Activated CD4-positive, alpha-beta memory T cell treated with anti-CD3 and anti-CD28 coated beads, Interleukin-2, amount 10 ng/mL, durations not matched to agents 7 days and 5 days (primary cell): Measurements from ENCODE around the gene BANP. TPM values are rescaled to one million over a fixed set of nuclear protein-coding genes. Genes with fewer than 3 reads are reported as not detected.
"Not testable (repeated sequence)": the region's sequence is repeated elsewhere in the genome, so short reads cannot be mapped to it uniquely, and the experiment has no call there.

Experiments used
- CTCF ChIA-PET: fragments of 350-600 bp; sonication (Branson Sonifier 250); formaldehyde crosslinking; loops from one replicate; lab custom pipeline; 2021; ENCODE audit warnings: antibody characterized with exemption, inconsistent platforms; lab: Charles Lee
- POLR2A ChIA-PET: fragments of 350-600 bp; sonication (Branson Sonifier 250); formaldehyde crosslinking; loops from one replicate; lab custom pipeline; 2021; ENCODE audit warnings: antibody characterized with exemption; lab: Charles Lee
- DNase-seq: peaks from one replicate; pipeline ENCODE4 v3.0.0-alpha.2; 2020
- H3K27ac Mint-ChIP-seq: one replicate; pipeline ENCODE4 v1.8.0; 2021; ENCODE audit warnings: mild to moderate bottlenecking, mixed read lengths
- H3K27me3 Mint-ChIP-seq: one replicate; pipeline ENCODE4 v1.8.0; 2021; ENCODE audit warnings: mixed read lengths
- H3K36me3 Mint-ChIP-seq: one replicate; pipeline ENCODE4 v1.8.0; 2021; ENCODE audit warnings: low read depth, mixed read lengths
- H3K4me1 Mint-ChIP-seq: one replicate; pipeline ENCODE4 v1.8.0; 2021; ENCODE audit warnings: mixed read lengths
- H3K4me3 Mint-ChIP-seq: one replicate; pipeline ENCODE4 v1.8.0; 2021; ENCODE audit warnings: mild to moderate bottlenecking, mixed read lengths
- H3K9me3 Mint-ChIP-seq: one replicate; pipeline ENCODE4 v1.8.0; 2021; ENCODE audit warnings: mixed read lengths
- total RNA-seq, 2 experiments: library from RNA; stranded (reverse); gene quantifications; one replicate each; pipeline ENCODE4 v1.2.3, GENCODE V29; 2021

The BANP gene
- total RNA-seq, 2 experiments from 2014 or later: 33.6 to 38.9 TPM

DNA sequence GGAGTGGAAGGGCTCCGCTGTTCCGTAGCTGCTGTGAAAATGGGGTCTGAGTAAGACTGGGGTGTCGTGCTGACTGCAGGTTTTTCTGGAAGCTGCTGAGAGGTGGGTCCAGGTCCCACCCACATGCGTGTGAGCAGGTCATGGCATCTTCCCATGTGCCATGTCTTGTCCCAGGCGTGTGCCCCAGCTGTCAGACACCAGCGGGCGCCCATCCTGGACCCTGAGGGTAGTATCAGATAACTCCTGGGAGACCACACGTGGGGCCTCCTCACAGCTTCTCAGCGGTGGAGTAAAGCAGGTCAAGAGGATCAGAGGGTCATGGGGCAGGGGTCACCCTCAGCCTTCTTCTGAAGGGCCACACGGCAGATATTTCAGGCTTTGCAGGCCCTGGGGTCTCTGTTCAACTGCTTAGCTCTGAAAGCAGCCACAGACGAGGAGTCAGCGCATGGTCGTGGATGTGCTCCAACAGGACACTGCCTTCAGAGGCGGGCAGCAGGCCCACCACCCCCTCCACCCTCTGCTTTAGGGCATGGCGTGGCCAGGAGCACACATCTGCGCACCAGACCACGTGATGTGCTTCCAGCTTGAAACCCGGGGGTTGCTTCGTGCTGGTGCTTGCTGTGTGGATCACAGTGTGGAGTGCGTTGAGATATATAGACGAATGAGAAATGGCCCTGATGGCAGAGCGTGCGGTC lies 68.7 kb downstream of the BANP start:
- no peaks in the 10 kb centered on the region for H3K27me3 Mint-ChIP-seq
- H3K4me1 Mint-ChIP-seq: peaks cover 2% of the 10 kb centered on the region
- DNase-seq: no peak
- ChIA-PET POLR2A (no interaction called here), CTCF (interaction anchor here (0.6 kb wide), 1 partner anchor 79 kb away, joined by 3 read pairs; no protein-coding TSS in a partner anchor)
- H3K36me3 Mint-ChIP-seq: no peaks in the 10 kb centered on the region
- H3K27ac Mint-ChIP-seq: no peak overlapping the region
- H3K4me3 Mint-ChIP-seq: no peak overlapping the region
- no peaks in the 10 kb centered on the region for H3K9me3 Mint-ChIP-seq

DNA sequence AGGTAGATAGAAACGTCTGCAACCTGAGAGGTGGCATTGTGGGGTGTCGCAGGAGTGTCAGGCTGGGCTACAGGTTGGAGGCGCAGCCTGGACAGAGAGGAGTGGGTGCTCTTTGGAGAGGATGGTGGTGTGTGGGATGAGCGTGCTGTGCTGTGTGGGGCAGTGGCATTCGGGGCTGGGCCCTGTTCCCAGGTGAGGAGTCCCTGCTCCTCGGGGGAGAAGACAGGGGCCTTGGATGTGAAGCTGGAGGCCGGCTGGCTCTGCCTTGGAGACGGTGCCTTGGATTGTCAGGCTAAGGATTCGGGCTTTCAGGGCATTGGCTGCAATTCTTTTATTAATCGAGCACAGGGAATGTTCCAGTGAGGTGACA lies 69.3 kb downstream of the BANP start:
- Mint-ChIP-seq H3K4me1 (peaks cover 4% of the 10 kb centered on the region), H3K36me3 (no peaks in the 10 kb centered on the region), H3K9me3 (no peaks in the 10 kb centered on the region), H3K27me3 (no peaks in the 10 kb centered on the region), H3K4me3 (no peak overlapping the region), H3K27ac (no peak overlapping the region)
- no peak for DNase-seq
- POLR2A ChIA-PET: no interaction called here
- CTCF ChIA-PET: interaction anchor here (0.6 kb wide), 1 partner anchor 79 kb away, joined by 3 read pairs; no protein-coding TSS in a partner anchor

DNA sequence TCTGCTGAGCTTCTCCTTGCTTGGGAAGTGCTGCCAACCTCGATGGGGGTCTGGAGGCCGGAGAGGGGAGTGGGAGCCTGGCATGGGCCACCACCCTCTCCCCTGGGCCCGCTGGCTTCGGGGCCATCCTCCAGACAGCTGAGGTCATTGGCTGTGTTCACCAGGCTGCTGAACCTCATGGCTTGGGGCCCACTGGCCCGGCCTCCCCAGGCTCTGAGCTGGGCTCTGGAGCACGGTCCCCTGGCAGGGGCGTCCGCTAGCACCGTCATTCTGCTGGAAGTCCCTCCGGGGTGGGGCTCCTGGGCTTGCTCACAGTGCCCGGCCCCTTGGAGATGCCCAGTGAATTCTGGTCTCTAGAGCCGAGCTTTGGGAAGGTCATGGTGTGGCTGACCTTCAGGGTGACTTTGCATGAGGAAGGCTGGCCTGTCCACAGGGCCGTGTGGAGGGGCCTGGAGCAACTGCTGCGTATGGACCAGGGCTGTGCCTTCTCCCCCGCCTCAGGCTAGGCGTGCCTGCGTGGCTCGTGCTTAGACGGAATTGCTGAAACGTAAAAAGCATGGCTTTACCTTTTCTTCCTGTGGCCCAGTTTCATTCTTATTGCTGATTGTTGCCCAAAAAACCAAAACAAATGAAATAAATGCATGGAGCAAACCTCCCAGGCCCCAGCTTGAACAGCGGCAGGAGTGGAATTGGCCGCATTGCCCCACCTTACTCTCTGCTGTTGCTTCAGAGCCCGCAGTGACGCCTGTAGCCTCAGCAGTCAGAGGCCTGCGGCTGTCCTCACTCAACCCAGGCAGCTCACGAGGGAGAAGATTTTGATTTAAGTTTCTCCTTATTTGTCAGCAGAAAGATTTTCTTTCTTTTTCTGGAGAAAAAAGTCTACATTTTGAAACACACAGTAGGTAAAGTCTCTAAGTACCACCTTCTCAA lies 70.1 kb downstream of the BANP start:
- DNase-seq, H3K4me1 Mint-ChIP-seq, H3K27ac Mint-ChIP-seq, H3K27me3 Mint-ChIP-seq, H3K36me3 Mint-ChIP-seq, CTCF ChIA-PET, H3K9me3 Mint-ChIP-seq, H3K4me3 Mint-ChIP-seq, POLR2A ChIA-PET: not testable (repeated sequence)

DNA sequence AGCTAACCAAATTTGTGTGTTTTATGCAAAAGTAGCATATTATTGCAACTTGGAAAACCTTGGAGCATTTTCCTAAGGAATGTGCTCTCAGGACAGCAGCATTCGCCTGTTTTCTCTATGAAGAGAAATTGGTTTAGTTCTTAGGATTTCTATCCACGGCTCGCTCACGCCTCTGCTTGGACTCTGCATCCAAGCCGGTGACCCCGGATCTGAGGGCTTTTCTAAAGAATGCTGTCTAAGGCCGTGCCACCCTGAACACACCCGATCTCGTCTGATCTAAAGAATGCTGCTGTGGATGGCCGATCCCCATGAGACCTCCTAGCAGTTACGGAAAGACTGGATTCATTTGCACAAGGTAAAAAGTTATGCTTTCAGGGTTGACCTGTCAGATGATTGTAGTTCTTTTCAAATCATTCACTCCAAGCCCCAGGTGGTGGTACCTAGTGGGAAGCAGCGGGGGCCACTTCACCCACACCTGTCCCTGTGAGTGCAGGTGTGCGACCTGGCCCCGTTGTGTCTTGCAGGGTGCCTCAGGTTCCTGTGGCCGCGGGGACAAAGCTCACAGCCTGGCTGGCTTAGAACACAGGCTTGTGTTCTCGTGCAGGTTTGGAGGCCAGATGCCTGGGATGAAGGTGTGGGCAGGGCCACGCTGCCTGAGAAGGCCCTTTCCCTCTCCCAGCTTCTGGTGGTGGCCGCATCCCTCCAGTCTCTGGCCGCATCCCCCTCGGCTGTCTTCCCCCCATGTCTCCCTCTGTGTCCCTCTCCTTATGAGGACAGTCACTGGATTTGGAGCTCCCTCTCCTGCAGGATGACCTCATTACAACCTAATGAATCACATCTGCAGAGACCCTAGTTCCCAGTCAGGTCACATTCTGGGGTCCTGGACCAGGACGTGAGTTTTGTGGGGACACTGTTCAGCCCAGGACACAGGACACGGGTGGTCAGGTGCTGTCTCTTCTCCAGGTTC lies 71.1 kb downstream of the BANP start:
- no peak for DNase-seq
- no peak overlapping the region for H3K4me3 Mint-ChIP-seq
- no peaks in the 10 kb centered on the region for H3K9me3 Mint-ChIP-seq
- H3K27ac Mint-ChIP-seq: no peak overlapping the region
- ChIA-PET CTCF (no interaction called here), POLR2A (no interaction called here)
- no peaks in the 10 kb centered on the region for H3K27me3 Mint-ChIP-seq
- H3K4me1 Mint-ChIP-seq: peaks cover 4% of the 10 kb centered on the region
- no peaks in the 10 kb centered on the region for H3K36me3 Mint-ChIP-seq

DNA sequence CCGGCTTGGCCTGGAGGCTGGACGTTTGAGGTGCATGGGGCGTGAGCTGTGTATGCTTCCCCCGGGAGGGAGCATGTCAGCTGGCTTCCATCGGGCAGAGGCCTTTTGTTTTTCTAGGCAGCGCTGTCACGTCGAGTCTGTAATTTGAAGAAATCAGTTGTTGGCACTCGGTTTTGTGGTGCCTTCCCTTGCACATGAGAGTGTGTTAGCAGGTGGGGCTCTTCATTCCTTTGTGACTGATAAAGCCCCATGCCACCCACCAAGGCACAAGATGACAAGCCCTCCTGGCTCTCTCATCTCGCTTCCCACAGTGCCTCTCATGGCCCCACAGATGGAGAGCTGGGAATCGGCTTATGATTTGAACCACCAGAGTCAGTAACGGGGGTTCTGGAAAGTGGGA lies 72.1 kb downstream of the BANP start:
- no peak overlapping the region for H3K4me3 Mint-ChIP-seq

DNA sequence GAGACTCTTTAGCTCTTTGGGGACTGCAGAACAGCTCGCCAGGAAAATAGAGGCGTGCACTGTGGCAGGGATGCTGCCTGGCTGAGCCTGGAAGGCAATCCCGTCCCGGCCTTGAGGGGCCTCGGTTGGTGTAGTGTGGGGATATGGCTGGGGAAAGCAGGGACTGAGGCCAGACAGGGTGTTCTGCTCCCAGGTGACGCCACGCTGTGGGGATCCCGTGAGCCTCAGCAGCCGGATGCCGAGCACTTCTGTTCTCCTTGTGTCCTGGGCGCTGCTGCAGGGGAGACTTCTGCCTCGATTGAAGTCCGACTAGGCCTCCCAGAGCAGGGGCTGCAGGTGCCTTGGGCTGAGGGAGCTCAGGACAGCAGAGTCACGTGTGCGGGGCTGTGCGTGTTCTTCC lies 72.6 kb downstream of the BANP start:
- CTCF ChIA-PET: no interaction called here
- Mint-ChIP-seq H3K9me3 (no peaks in the 10 kb centered on the region), H3K4me3 (no peak overlapping the region), H3K4me1 (peaks cover 4% of the 10 kb centered on the region), H3K27ac (no peak overlapping the region), H3K27me3 (no peaks in the 10 kb centered on the region), H3K36me3 (peaks cover 2% of the 10 kb centered on the region)
- POLR2A ChIA-PET: no interaction called here
- DNase-seq: no peak

More for the DNA sequence above, 72.1 kb downstream of the BANP start:
- Mint-ChIP-seq H3K36me3 (peaks cover 2% of the 10 kb centered on the region), H3K4me1 (peaks cover 4% of the 10 kb centered on the region), H3K9me3 (no peaks in the 10 kb centered on the region), H3K27me3 (no peaks in the 10 kb centered on the region), H3K27ac (no peak overlapping the region)
- ChIA-PET CTCF (no interaction called here), POLR2A (no interaction called here)
- DNase-seq: no peak

DNA sequence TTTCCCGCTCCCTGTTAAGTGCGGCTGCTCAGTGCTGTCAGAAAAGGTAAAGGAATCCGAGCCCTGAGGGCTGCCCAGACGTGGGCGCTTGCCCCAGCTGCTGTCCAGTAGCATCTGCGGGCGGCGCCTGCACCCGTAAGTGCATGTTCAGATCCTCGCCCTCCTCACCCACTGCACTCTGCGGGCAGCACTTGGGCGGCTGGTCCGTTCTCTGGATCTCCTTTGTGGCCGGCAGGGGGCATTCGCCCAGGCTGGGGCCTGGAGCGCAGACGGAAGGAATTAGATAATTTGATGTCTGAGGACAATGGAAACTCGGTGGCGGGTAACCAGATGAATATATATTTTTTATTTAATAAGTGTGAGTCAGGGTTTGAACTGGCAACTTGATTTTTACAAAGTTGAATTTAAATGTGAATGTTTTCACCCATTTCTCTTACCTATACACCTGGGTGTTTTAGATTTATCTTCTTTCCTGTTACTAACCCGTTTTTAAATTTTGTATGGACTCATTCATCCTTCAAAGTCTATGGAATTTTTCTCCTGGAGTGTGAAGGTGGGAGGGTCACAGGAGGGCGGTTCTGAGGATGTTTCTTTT lies 73.4 kb downstream of the BANP start:
- DNase-seq, H3K36me3 Mint-ChIP-seq, POLR2A ChIA-PET, H3K27me3 Mint-ChIP-seq, H3K27ac Mint-ChIP-seq, H3K9me3 Mint-ChIP-seq, H3K4me1 Mint-ChIP-seq, CTCF ChIA-PET, H3K4me3 Mint-ChIP-seq: not testable (repeated sequence)

DNA sequence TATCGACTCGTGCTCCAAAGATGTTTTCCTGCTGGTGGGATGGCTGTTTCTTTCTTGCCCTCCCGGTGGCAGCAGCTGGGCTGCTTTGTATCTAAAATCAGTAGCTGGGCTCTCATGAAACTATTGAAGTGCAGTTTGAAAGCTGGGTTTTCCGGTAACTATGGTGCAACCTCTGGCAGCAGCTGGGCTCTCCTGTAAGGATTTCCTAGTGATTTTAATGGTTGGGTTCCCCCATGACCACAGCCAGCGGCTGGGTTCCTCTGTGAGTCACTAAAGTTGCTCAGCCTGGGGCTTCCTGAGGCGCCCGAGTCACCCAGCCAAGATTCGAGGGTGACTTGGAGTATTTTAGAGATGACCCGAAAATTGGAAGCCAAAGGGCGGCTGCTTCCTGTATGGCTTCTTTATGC lies 73.9 kb downstream of the BANP start:
- POLR2A ChIA-PET, CTCF ChIA-PET, DNase-seq, H3K27me3 Mint-ChIP-seq, H3K27ac Mint-ChIP-seq, H3K9me3 Mint-ChIP-seq, H3K4me3 Mint-ChIP-seq, H3K36me3 Mint-ChIP-seq, H3K4me1 Mint-ChIP-seq: not testable (repeated sequence)

DNA sequence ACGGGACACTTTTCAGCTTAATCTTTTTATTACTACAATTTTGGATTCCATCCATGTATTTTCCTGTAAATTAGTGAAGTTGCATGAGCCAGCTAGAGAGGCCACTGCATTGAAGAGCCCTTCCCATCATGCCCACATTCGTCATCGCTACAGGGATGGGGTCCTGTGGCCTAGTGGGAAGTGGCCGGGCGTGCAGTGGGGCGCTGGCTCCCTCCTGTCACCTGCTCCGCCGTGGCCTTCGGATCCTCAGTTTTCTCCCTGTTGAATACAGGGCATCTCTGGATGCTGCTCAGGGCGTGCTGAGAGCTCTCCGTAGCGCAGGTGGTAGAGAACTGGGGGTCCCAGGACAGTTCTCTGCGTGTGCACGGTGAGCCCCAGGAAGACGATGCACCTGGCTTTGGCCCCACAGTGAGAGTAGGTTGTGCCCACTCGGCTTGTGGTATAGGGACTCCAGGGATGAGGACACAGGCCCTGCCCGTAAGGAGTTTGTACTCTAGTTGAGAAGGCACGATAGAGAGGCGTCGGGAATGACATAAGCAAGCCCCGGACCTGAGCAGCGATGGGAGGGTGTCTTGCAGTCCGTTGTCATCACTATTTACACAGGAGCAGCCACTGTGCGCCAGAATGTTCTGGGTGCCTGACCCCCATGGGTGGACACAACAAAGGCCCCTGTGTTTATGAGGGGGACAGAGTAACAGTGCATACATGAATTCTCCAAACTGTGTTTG lies 74.8 kb downstream of the BANP start:
- H3K4me3 Mint-ChIP-seq, POLR2A ChIA-PET, DNase-seq, H3K36me3 Mint-ChIP-seq, H3K9me3 Mint-ChIP-seq, CTCF ChIA-PET, H3K27ac Mint-ChIP-seq, H3K4me1 Mint-ChIP-seq, H3K27me3 Mint-ChIP-seq: not testable (repeated sequence)

DNA sequence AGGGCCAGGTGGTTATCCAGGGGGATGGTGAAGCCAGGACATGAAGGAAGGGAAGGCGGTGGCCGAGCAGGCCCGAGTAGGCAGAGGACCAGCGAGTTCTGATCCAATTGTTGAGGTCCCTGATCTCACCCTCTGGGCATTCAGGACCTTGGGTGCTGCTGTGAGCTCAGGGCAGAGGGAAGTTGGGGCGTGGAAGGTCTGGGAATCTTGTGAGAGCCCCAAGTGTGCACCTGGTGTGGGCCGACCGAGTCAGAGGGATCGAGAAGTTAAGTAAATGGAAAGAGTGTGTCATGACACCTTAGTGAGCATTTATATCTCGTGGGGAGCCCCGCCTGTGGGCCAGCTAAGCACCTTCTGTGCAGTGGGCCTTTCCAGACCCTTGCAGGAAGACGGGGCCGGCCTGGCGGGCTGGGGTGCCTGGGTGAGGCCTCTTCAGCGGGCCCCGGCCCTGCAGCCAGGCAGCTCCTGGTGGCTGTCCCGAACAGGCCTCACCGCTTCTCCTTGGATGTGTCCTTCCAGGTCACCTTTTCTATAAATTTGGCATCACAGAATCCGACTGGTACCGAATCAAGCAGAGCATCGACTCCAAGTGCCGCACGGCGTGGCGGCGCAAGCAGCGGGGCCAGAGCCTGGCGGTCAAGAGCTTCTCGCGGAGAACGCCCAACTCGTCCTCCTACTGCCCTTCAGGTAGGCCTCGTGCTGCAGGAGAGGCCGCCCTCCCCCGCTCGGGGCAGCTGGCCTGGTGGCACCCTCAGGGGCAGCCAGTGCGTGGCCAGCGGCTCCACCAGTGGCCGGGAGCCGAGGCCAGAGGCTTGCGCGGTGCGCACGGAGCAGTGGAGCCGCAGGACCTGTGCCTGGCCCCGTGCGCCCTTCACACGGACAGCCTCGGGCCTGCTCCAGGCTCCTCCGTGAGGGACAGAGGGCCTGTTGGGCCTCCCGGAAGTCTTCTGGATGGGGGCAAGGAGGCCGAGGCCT lies 76.0 kb downstream of the BANP start:
- H3K36me3 Mint-ChIP-seq: peaks cover 2% of the 10 kb centered on the region
- H3K27ac Mint-ChIP-seq: no peak overlapping the region
- CTCF ChIA-PET: no interaction called here
- H3K4me1 Mint-ChIP-seq: peaks cover 4% of the 10 kb centered on the region
- H3K27me3 Mint-ChIP-seq: no peaks in the 10 kb centered on the region
- no peak for DNase-seq
- POLR2A ChIA-PET: no interaction called here
- no peaks in the 10 kb centered on the region for H3K9me3 Mint-ChIP-seq
- H3K4me3 Mint-ChIP-seq: no peak overlapping the region

DNA sequence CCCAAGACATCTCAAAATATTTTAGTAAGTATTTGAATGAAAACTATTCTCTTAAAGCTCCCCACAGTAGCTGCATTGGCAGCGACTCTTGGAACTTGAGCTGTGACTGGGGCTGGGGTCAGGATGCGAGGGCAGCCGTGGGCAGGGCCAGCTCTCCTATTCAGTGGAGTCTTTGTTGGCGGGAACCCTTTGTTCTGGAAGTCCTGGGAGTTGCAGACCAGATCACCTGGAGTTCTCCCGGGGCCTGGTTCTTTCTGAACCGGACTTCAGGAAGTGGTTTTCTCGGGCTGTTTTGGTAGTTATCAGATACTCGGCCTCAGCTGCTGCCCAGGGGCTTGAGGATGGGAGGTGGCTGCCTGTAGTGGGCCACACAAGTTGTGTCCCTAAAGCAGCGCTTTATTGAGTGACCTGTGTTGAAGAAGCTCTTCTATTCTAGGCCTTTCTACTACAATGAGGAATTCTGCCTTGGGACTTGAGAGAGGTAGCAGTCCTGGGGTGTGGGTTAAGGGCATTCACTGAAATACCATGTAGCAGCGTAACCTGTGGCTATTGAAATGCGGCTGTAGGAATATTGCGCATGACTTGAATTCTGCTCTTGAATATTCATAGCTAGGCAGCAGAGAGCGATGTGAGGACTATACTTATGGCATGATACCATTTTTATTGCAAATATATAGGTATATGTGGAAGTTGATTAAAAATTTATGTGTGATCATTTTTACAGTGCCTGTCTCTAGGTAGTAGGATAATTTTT lies 77.1 kb downstream of the BANP start:
- H3K27ac Mint-ChIP-seq, H3K4me1 Mint-ChIP-seq, DNase-seq, H3K27me3 Mint-ChIP-seq, CTCF ChIA-PET, H3K4me3 Mint-ChIP-seq, POLR2A ChIA-PET, H3K9me3 Mint-ChIP-seq, H3K36me3 Mint-ChIP-seq: not testable (repeated sequence)
